HuH-7.5 (cell line): ENCODE results near the gene RNF212B.

Experiments used
- DNase-seq: peaks from one replicate; pipeline ENCODE4 v3.0.0; 2011; ENCODE audit warnings: low spot score

RNF212B gene

GRCh38 chr14:23320584-23321571, 83.1 kb downstream of the RNF212B start, which contains the start of gene PABPN1:
PABPN1 (plus strand) TSS chr14:23321457; CDS start chr14:23321470, 13 bp downstream.
- peak; percentile 96 for DNase-seq

- DNase-seq, result peak; percentile 46
Observed at GRCh38 chr14:23321572-23322547, 84.1 kb downstream of the RNF212B start.
